SH-SY5Y (cell line): Measurements from ENCODE around the gene KRT5.

Experiments used
- GATA2 ChIP-seq: IDR thresholded peaks from 2 replicates; pipeline ENCODE4 v1.6.1; 2011; ENCODE audit warnings: mild to moderate bottlenecking, low read depth, low read length
- GATA3 ChIP-seq: IDR thresholded peaks from 2 replicates; pipeline ENCODE4 v1.6.1; 2011; ENCODE audit warnings: low read depth, mild to moderate bottlenecking, low read length, moderate library complexity

DNA sequence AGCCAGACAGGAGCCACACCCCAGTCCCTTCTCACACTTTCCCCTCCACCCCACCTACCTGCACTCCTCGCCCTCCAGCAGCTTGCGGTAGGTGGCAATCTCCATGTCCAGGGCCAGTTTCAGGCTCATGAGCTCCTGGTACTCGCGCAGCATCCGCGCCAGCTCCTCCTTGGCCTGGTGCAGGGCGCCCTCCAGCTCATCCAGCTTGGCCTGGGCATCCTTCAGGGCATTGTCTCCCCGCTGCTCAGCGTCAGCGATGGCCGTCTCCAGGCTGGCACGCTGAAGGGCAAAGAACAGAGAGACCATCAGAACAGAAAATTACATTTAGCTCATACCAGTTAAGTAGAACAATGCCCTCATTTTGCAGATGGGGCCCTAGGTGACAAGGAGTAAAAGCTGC, 47.9 kb upstream of the KRT5 start:
- TF ChIP-seq GATA2 (no peak), GATA3 (no peak)
